SK-N-SH (cell line): Measurements from ENCODE around the gene GPR15LG. TPM values are rescaled to one million over a fixed set of nuclear protein-coding genes. Genes with fewer than 3 reads are reported as not detected.

Source experiments
- EZH2phosphoT487 ChIP-seq: fragments of 200-600 bp; sonication (generic); IDR thresholded peaks from 2 replicates; pipeline ENCODE4 v1.6.1; 2017; ENCODE audit warnings: low read depth, mixed run types, mild to moderate bottlenecking, antibody characterized with exemption, moderate library complexity, borderline replicate concordance
- MXI1 ChIP-seq: IDR thresholded peaks from 2 replicates; pipeline ENCODE4 v1.6.1; 2012; ENCODE audit warnings: mild to moderate bottlenecking, low read depth, low read length, improper control_type of control experiment
- TAF1 ChIP-seq: IDR thresholded peaks from 2 replicates; pipeline ENCODE4 v1.6.1; 2012; ENCODE audit warnings: low read depth, mild to moderate bottlenecking, low read length, moderate library complexity, borderline replicate concordance
- TEAD4 ChIP-seq: IDR thresholded peaks from 2 replicates; pipeline ENCODE4 v1.4.0; 2012; ENCODE audit warnings: mild to moderate bottlenecking, borderline replicate concordance; ENCODE audit not compliant: insufficient read depth
- polyA plus RNA-seq, 3 experiments: library from polyadenylated mRNA; depleted of rRNA; stranded (reverse); fragments of >200 nt; gene quantifications; 2 replicates each; pipeline ENCODE4 v1.2.3, GENCODE V29; 2012

The GPR15LG gene
- polyA plus RNA-seq, 1 of the 3 experiments (the other 2 are of a cell fraction): not detected

GRCh38 chr10:84234479-84234878, 60.9 kb downstream of the GPR15LG start (continued):
- no peak for TF ChIP-seq TAF1
- TF ChIP-seq TEAD4: no peak
- TF ChIP-seq EZH2phosphoT487: no peak
- TF ChIP-seq MXI1: no peak

Other genes with a start within 250 kb of the GPR15LG start
- 113 and 172 TPM in 2 replicates for gene GHITM, start 34.3 kb upstream of the GPR15LG start, polyA plus RNA-seq (2012; rRNA removed)
- gene CDHR1, start 20.7 kb downstream of the GPR15LG start, polyA plus RNA-seq (2012; rRNA removed): 0.02 and 0.05 TPM in 2 replicates
- not detected in 2 replicates for gene LRIT2, start 51.7 kb downstream of the GPR15LG start, polyA plus RNA-seq (2012; rRNA removed)
- gene LRIT1, start 67.7 kb downstream of the GPR15LG start, polyA plus RNA-seq (2012; rRNA removed): not detected in 2 replicates
- not detected in 2 replicates for gene RGR, start 71.3 kb downstream of the GPR15LG start, polyA plus RNA-seq (2012; rRNA removed)
- 8.5 and 12.2 TPM in 2 replicates for gene CCSER2, start 154.8 kb downstream of the GPR15LG start, polyA plus RNA-seq (2012; rRNA removed)